Measurements from ENCODE around the gene PRKCB. TPM values are rescaled to one million over a fixed set of nuclear protein-coding genes. Genes with fewer than 3 reads are reported as not detected.
"Not testable (repeated sequence)": the region's sequence is repeated elsewhere in the genome, so short reads cannot be mapped to it uniquely, and the experiment has no call there.

The PRKCB gene
- polyA plus RNA-seq, 5 donors, result 45.5 to 65.5 (median 56.3) TPM

DNA sequence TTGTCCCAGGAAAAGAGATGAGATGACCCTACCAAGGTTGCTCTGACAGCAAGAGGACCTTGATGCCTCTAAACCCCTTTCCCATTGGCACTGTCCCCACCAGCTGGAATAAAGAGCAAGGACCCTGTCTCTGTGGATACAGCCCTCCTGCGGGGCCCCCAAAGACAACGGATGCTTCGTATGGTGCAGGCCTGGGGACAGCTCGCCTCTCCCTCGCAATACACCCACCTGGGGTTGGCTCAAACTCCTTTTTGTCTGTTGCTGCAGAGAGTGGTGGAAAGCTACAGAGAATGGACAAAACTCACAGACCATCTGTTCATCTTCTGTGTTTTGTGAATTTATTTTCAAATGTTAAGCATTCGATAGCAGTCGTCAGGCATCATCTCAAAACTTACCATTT lies 392.7 kb downstream of the PRKCB start:
- no peak for DNase-seq

DNA sequence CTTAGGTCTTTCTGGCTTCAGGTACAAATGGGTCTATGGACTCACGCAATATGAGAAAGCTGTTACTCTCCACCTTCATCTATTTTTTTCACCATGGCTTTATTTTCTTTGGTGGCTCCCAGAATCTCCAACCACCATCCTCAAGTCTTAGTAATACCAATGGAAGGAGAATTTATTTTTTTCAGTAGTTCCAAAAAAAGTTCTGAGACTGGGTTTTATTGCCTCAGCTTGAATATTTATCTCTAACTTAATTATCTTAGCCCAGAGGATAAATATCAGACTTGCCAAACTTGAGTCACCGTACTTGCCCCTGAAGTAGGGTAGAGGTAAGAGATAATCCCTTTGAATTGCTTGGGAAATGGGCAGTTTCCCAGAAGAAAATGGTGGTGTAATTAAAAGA lies 397.2 kb downstream of the PRKCB start:
- DNase-seq, result no peak

DNA sequence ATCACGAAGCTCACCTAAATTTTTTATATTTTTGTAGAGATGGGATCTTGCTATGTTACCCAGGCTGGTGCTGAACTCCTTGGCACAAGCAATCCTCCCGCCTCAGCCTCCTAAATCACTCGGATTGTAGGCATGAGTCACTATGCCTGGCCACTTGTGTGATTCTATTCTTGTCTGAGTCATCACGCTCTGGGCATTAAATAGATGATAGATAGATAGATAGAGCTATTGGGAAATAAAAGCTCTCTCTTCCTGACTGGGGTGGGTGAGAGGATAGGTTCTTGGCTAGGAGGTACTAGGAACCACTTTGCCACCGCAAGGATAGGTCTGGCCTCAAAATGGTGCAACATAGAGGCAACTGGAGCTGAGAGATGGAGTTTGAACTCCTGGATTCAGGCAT lies 399.0 kb downstream of the PRKCB start:
- no peak for DNase-seq

- DNase-seq, result no peak
Observed at GRCh38 chr16:24235806-24236205, 400.0 kb downstream of the PRKCB start.

DNA sequence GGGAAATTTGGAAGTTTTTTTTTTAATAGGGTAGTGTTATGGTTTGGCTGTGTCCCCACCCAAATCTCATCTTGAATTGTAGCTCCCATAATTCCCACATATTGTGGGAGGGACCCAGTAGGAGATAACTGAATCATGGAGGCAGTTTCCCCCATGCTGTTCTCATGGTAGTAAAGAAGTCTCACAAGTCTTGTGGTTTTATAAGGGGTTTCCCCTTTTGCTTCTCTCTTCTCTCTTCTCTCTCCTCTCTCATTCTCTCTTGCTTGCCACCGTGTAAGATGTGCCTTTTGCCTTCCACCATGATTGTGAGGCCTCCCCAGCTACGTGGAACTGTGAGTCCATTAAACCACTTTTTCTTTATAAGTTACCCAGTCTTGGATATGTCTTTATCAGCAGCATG lies 403.1 kb downstream of the PRKCB start:
- DNase-seq, result not testable (repeated sequence)

DNA sequence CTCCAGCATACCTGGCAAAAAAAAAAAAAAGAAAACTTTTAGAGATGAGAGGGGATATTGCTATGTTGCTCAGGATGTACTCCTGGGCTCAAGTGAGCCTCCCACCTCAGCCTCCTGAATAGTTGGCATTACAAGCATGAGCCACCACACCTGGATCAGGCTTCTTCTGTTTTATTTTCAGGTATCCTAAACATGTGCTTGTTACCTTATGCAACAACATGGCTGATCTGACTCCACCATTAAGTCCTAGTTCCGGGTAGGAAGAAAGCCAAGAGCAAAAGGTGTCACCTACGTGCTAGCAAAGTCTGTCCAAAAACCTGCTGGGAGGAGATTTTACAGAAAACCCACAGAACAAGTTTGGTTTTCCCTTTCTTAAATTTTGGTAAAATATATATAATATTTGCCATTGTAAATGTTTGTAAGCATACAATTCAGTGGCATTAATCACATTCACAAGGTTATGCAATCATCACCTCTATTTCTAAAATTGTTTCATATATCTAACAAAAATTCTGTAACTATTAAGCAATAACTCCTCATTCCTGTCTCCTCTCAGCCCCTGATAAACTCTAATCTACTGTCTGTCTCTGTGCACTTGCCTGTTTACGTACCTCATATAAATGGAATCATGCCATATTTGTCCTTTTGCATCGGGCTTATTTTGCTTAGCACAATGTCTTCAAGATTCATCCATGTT lies 411.3 kb downstream of the PRKCB start:
- DNase-seq, result no peak

- peak in 1 of 2 donors; percentile 28 for DNase-seq
Observed at GRCh38 chr16:24253192-24253591, 417.4 kb downstream of the PRKCB start.

- peak; percentile 60 to 73 for DNase-seq
Observed at GRCh38 chr16:24255456-24256371, 419.9 kb downstream of the PRKCB start, which contains the start of gene CACNG3. TSS of gene CACNG3 (plus strand) at chr16:24256335. CDS start at chr16:24256755, 420 bp downstream.

DNA sequence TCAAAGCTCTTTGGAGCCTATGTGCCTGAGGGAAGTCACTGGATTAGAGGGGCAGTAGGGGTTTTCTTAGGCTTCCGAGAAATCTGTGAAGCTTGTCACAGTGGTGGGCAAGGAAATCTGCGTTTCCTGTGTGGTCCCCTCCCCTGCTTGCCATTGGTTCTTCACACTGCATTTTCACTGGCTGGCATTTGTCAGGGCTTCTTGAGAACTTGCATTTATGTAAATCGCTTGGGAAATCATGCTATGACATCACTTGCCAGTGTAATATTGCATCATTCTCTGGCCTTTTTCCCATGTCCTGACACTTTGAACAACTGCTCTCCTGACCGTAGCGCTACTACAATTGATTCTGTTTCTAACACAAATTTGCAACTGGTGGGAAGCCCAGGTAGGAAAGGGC lies 422.2 kb downstream of the PRKCB start:
- no peak for DNase-seq

GRCh38 chr16:24258791-24259190 lies 423.0 kb downstream of the PRKCB start:
- DNase-seq, result no peak

DNA sequence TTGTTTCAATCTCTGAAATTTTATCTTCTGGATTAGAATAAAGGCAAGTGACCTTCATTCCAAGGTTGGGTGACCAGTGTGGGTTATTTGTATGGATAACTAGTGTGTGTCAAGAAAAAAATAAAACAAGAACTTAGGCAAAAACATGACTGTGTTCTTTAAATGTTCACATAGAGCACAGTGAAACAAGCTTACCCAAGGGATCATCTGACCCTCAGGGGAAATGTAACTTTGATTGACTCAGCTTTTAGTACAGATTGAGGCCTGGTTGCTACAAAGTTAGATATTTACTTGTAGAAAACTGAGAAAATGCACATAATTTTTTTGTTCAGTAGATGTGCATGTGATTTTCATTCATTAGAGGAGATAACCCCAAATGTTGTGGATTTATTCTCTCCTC lies 427.0 kb downstream of the PRKCB start:
- no peak for DNase-seq

Other genes starting within 250 kb of the PRKCB start
- 10 to 100 TPM; 66.8 to 81.1 (median 73.9) TPM for gene NDUFAB1, start 239.7 kb upstream of the PRKCB start, polyA plus RNA-seq (ENCODE audit: insufficient read depth in 1 of 5, insufficient read length in 5 of 5, low replicate concordance in 1 of 5)
- gene PALB2, start 194.7 kb upstream of the PRKCB start, polyA plus RNA-seq (ENCODE audit: insufficient read depth in 1 of 5, insufficient read length in 5 of 5, low replicate concordance in 1 of 5), result 10 to 100 TPM; 13.1 to 19.2 (median 16.7) TPM
- gene DCTN5, start 194.5 kb upstream of the PRKCB start, polyA plus RNA-seq (ENCODE audit: insufficient read depth in 1 of 5, insufficient read length in 5 of 5, low replicate concordance in 1 of 5), result 10 to 100 TPM; 45.5 to 73.0 (median 65.1) TPM
- 10 to 100 TPM; 17.6 to 40.6 (median 22.4) TPM for gene PLK1, start 157.1 kb upstream of the PRKCB start, polyA plus RNA-seq (ENCODE audit: insufficient read depth in 1 of 5, insufficient read length in 5 of 5, low replicate concordance in 1 of 5)
- gene ERN2, start 122.8 kb upstream of the PRKCB start, polyA plus RNA-seq (ENCODE audit: insufficient read depth in 1 of 5, insufficient read length in 5 of 5, low replicate concordance in 1 of 5), result under 1 TPM; 0.08 to 0.19 (median 0.14) TPM
- under 1 TPM; 0.13 to 0.26 (median 0.22) TPM for gene CHP2, start 81.0 kb upstream of the PRKCB start, polyA plus RNA-seq (ENCODE audit: insufficient read depth in 1 of 5, insufficient read length in 5 of 5, low replicate concordance in 1 of 5)

All from right lung (tissue), 5 donors.